Thymus (tissue), 11 donors: ENCODE data around the gene TTC29. TPM values are rescaled to one million over a fixed set of nuclear protein-coding genes. Genes with fewer than 3 reads are reported as not detected.

Experiments
- DNase-seq, 9 donors: peaks; one replicate each; pipeline ENCODE4 v3.0.0-alpha.2; 2013; ENCODE audit warnings: low spot score in 9 of 9, low read depth in 6 of 9, missing footprints in 1 of 9
- H3K27ac ChIP-seq, 2 donors: one replicate each; pipeline ENCODE4 v1.5.1; 2013; ENCODE audit warnings: control low read depth in 1 of 2, low read depth in 1 of 2, low read length in 1 of 2, mild to moderate bottlenecking in 1 of 2, moderate library complexity in 1 of 2
- H3K27me3 ChIP-seq, 2 donors: one replicate each; pipeline ENCODE4 v1.5.1; 2013; ENCODE audit warnings: low read length in 1 of 2; ENCODE audit not compliant: control insufficient read depth in 2 of 2, insufficient read depth in 1 of 2
- H3K36me3 ChIP-seq, 2 donors: one replicate each; pipeline ENCODE4 v1.5.1; 2013; ENCODE audit warnings: low read length in 1 of 2, mild to moderate bottlenecking in 1 of 2, moderate library complexity in 1 of 2; ENCODE audit not compliant: control insufficient read depth in 2 of 2, insufficient read depth in 2 of 2
- H3K4me1 ChIP-seq, 2 donors: one replicate each; pipeline ENCODE4 v1.5.1; 2013; ENCODE audit warnings: low read length in 2 of 2; ENCODE audit not compliant: control insufficient read depth in 2 of 2, insufficient read depth in 2 of 2
- H3K4me3 ChIP-seq, 2 donors: one replicate each; pipeline ENCODE4 v1.5.1; 2013; ENCODE audit warnings: low read length in 2 of 2, control low read depth in 1 of 2, mild to moderate bottlenecking in 1 of 2
- H3K9me3 ChIP-seq, 2 donors: one replicate each; pipeline ENCODE4 v1.5.1; 2013; ENCODE audit warnings: low read length in 1 of 2, mild to moderate bottlenecking in 1 of 2; ENCODE audit not compliant: control insufficient read depth in 2 of 2, insufficient read depth in 1 of 2
- WGBS: extraction: QIAGEN DNeasy Blood & Tissue Kit; methylation state at CpG from one replicate; pipeline ENCODE4 v1.1.7; 2013; 5-methylcytosine and 5-hydroxymethylcytosine counted together
- polyA plus RNA-seq: library from polyadenylated mRNA; stranded (reverse); fragments of 200-250 nt; gene quantifications from one replicate; pipeline ENCODE4 v1.2.3, GENCODE V29; 2013
- total RNA-seq: library from RNA; stranded (reverse); fragments of 120-200 nt; gene quantifications from one replicate; pipeline ENCODE4 v1.2.4, GENCODE V29; 2013
- donor health status: healthy.

Gene TTC29
- total and polyA plus RNA-seq, 2 donors, result 0.09 to 0.16 TPM

DNA sequence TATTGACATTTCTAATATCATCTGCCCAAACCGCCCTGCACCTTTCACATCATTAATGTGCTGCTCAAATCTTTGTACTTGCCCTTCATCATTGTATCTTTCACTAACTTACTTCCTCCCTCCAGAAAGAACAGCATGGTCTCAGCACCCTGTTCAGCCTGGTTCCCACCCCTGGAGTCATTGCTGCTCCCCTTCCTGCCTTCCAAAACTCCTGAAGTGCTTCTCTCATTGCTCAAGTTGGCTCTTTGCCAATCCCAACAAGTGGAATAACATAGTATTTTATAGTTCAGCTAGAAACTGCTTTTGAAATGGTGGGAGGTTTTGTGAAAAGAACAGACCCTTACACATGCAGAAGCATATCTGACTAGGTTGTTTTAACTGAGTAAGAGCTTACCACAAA, 14.0 kb upstream of the TTC29 start:
- WGBS, result 100% methylated on average over 1 of the region's 1 CpG

GRCh38 chr4:146957237-146957636, 11.6 kb upstream of the TTC29 start:
- Histone ChIP-seq H3K27ac (no peak overlapping the region), H3K9me3 (no peaks in the 10 kb centered on the region), H3K36me3 (no peaks in the 10 kb centered on the region), H3K27me3 (no peaks in the 10 kb centered on the region), H3K4me3 (no peak overlapping the region), H3K4me1 (no peaks in the 10 kb centered on the region)
- no peak for DNase-seq
- WGBS, result 96% methylated on average over 4 of the region's 4 CpGs

More for the DNA sequence above, 14.0 kb upstream of the TTC29 start:
- no peak for DNase-seq
- Histone ChIP-seq H3K27me3 (no peaks in the 10 kb centered on the region), H3K4me1 (no peaks in the 10 kb centered on the region), H3K4me3 (no peak overlapping the region), H3K9me3 (no peaks in the 10 kb centered on the region), H3K27ac (no peak overlapping the region), H3K36me3 (no peaks in the 10 kb centered on the region)

DNA sequence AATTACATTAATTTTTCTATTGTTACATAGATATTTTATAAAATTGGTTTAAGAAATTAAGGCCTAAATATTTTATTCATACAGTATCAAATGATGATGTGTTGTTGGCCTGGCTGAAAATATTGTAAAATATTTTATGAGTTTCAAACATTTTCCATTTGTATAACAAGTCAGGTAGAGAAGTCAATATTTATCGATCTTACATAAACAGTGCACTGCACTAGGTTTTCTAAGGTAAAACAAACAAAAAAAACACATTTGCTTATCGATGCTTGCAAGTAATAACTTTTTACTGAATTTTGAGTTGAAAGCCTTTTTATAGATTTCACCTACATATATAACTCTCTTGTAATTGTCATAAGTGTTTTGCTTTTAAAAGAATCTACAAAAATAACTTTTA, 7.2 kb upstream of the TTC29 start:
- Histone ChIP-seq H3K36me3 (no peaks in the 10 kb centered on the region), H3K9me3 (no peaks in the 10 kb centered on the region), H3K27me3 (no peaks in the 10 kb centered on the region), H3K4me3 (no peak overlapping the region), H3K4me1 (no peaks in the 10 kb centered on the region), H3K27ac (no peak overlapping the region)
- 98% methylated on average over 2 of the region's 2 CpGs for WGBS
- DNase-seq, result no peak

DNA sequence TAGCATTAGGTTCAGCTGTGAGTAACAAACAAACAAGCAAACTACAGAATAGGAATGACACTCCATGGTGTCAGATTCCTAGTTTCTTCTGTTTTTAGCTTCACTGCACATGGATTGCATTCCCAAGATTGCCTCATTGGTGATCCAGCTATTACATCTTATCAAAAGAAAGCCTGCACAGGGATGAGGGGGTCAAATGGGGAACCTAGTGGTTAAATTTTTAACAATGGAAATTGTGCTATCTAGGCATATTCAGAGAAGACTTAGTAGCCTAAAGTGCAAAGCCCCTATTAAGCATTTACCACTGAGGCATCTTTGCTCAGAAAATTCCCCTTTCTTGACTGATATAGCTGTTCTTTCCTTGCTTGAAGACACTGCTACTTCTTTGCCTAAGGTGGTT, 3.9 kb upstream of the TTC29 start:
- DNase-seq, result no peak
- Histone ChIP-seq H3K9me3 (no peaks in the 10 kb centered on the region), H3K36me3 (no peaks in the 10 kb centered on the region), H3K27ac (no peak overlapping the region), H3K4me3 (no peak overlapping the region), H3K4me1 (peaks cover 12 to 16% of the 10 kb centered on the region in 2 donors), H3K27me3 (peaks cover 0 to 5% of the 10 kb centered on the region in 2 donors)

- H3K27me3 ChIP-seq, result peaks cover 0 to 5% of the 10 kb centered on the region in 2 donors
- peaks cover 12 to 19% of the 10 kb centered on the region in 2 donors for H3K4me1 ChIP-seq
- DNase-seq, result no peak
- WGBS, result 94% methylated on average over 3 of the region's 3 CpGs
- no peaks in the 10 kb centered on the region for H3K36me3 ChIP-seq
- no peak overlapping the region for H3K27ac ChIP-seq
- no peak overlapping the region for H3K4me3 ChIP-seq
- H3K9me3 ChIP-seq, result no peaks in the 10 kb centered on the region
These were observed 1.8 kb downstream of the TTC29 start for GRCh38 chr4:146943691-146944375.

GRCh38 chr4:146932116-146932515, 13.5 kb downstream of the TTC29 start:
- Histone ChIP-seq H3K27me3 (no peaks in the 10 kb centered on the region), H3K36me3 (no peaks in the 10 kb centered on the region), H3K4me3 (no peak overlapping the region), H3K9me3 (no peaks in the 10 kb centered on the region), H3K27ac (no peak overlapping the region), H3K4me1 (no peaks in the 10 kb centered on the region)
- WGBS, result 95% methylated on average over 1 of the region's 1 CpG
- no peak for DNase-seq

DNA sequence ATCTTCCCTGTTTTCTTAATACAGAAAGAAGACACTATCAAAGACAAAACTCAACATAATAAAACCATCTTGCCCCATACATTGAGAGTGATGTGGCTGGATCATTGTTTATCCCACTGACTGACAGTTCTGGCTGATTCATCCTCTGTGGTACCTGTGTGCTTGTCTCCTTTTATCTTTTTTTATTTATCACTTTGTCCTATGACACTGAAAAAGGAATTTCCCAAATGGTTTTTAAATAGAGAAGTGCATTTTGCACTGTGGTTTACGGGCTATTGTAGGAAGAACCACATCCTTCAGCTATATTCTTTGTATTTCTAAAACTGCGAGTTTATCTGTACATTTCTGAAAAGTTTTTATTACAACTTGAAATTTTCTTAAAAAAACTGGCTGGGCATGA, 15.0 kb downstream of the TTC29 start:
- no peak overlapping the region for H3K27ac ChIP-seq
- no peaks in the 10 kb centered on the region for H3K4me1 ChIP-seq
- H3K4me3 ChIP-seq, result no peak overlapping the region
- H3K27me3 ChIP-seq, result no peaks in the 10 kb centered on the region
- no peaks in the 10 kb centered on the region for H3K9me3 ChIP-seq
- DNase-seq, result no peak
- H3K36me3 ChIP-seq, result no peaks in the 10 kb centered on the region
- WGBS, result 8% methylated on average over 2 of the region's 2 CpGs

GRCh38 chr4:146927695-146928094, 18.0 kb downstream of the TTC29 start:
- 92% methylated on average over 2 of the region's 2 CpGs for WGBS
- DNase-seq, result no peak
- Histone ChIP-seq H3K27me3 (no peaks in the 10 kb centered on the region), H3K27ac (no peak overlapping the region), H3K4me3 (no peak overlapping the region), H3K9me3 (no peaks in the 10 kb centered on the region), H3K36me3 (no peaks in the 10 kb centered on the region), H3K4me1 (no peaks in the 10 kb centered on the region)

GRCh38 chr4:146916479-146917076, 29.1 kb downstream of the TTC29 start:
- no peak overlapping the region for H3K4me3 ChIP-seq
- peak in 7 of 9 donors; percentile 4 to 51 (median 10) for DNase-seq
- H3K27ac ChIP-seq, result no peak overlapping the region
- H3K36me3 ChIP-seq, result no peaks in the 10 kb centered on the region
- no peaks in the 10 kb centered on the region for H3K27me3 ChIP-seq
- no peaks in the 10 kb centered on the region for H3K4me1 ChIP-seq
- no peaks in the 10 kb centered on the region for H3K9me3 ChIP-seq
